Pancreas (tissue), 10 donors: ENCODE data around the gene FAT1. TPM values are rescaled to one million over a fixed set of nuclear protein-coding genes. Genes with fewer than 3 reads are reported as not detected.
A peak's percentile ranks its signal among the peaks of the same experiment; 100 is the strongest.

Experiments
- ATAC-seq, 4 donors: fragments of 200-7000 bp; cut with Tn5 transposase; one replicate each; pipeline versions ENCODE4 v1.8.0 to v1.9.1; 2020; ENCODE audit warnings: mild to moderate bottlenecking in 4 of 4, moderate library complexity in 4 of 4
- DNase-seq, 6 donors: peaks; one replicate each; pipeline ENCODE4 v3.0.0-alpha.2; 2020
- FAIRE-seq: peaks from 2 replicates; lab custom pipeline; 2012; peaks lifted over from hg19 to GRCh38; lab: Jason Lieb, UNC
- H3K27ac ChIP-seq, 4 donors: fragments of 200-600 bp; sonication (generic); 1 replicate in 3 of 4; 2 replicates in 1 of 4; pipeline versions ENCODE4 v1.5.0 to v1.8.0; 2020
- H3K27me3 ChIP-seq, 4 donors: fragments of 200-600 bp; one replicate each; pipeline ENCODE4 v1.8.0; 2021
- H3K36me3 ChIP-seq, 3 donors: fragments of 200-600 bp; sonication (generic) in 1 of 3; one replicate each; pipeline versions ENCODE4 v1.5.0 to v1.8.0; 2020 to 2021
- H3K4me1 ChIP-seq, 3 donors: fragments of 200-600 bp; one replicate each; pipeline ENCODE4 v1.8.0; 2021
- H3K4me3 ChIP-seq, 4 donors: fragments of 200-600 bp; sonication (generic) in 2 of 4; one replicate each; pipeline versions ENCODE4 v1.5.0 to v1.8.0; 2020 to 2021
- H3K9me3 ChIP-seq, 4 donors: fragments of 200-600 bp; one replicate each; pipeline ENCODE4 v1.8.0; 2021
- WGBS, 2 donors: extraction: QIAGEN DNeasy Blood & Tissue Kit; methylation state at CpG; one replicate each; pipeline ENCODE4 v1.1.7; 2013; 5-methylcytosine and 5-hydroxymethylcytosine counted together
- intact Hi-C, 3 donors: fragments of 100-400 bp; cut with DNase I; formaldehyde crosslinking; loops; one replicate each; pipeline versions ENCODE4 v1.11.1 to v1.14.2; 2022
- polyA plus RNA-seq, 2 donors: library from polyadenylated mRNA; stranded (reverse); fragments of 200-250 nt; gene quantifications; one replicate each; pipeline ENCODE4 v1.2.3, GENCODE V29; 2013
- total RNA-seq, 6 donors: library from RNA; stranded (reverse); fragmentation: NEBNext Ultra II Directional in 4 of 6; extraction: Animal tissue kit (Norgen Biotek cat#: 25700) in 4 of 6; gene quantifications; one replicate each; pipeline versions ENCODE4 v1.2.1 to v1.2.4, GENCODE V29; 2021 to 2023
- TF ChIP-seq, protein P1 (sequence below), 4 donors: fragments of 200-600 bp; sonication (generic) in 3 of 4; IDR thresholded peaks; one replicate each; pipeline versions ENCODE4 v1.5.0 to v1.8.0; 2021; ENCODE audit warnings: antibody characterized with exemption in 4 of 4
- donor health status: healthy with polysubstance abuse.
- donor health status: DM: no; HTN: no; CAD: no; lungs with moderate emphysema.
- donor health status: DM: no; HTN: no; CAD: no.
- donor health status: control.
- donor health status: control.
- donor health status: Bipolar disorder and iron deficiency.
- donor health status: DM: yes; HTN: yes; CAD: no.
- donor health status: DM: no; HTN: no; CAD: no.
- donor health status: DM: no; HTN: no; CAD: no.
- donor health status: DM: yes; HTN: yes; CAD: no.

Gene FAT1
- total and polyA plus RNA-seq, 8 donors, result 16.9 to 91.6 (median 59.3) TPM

DNA sequence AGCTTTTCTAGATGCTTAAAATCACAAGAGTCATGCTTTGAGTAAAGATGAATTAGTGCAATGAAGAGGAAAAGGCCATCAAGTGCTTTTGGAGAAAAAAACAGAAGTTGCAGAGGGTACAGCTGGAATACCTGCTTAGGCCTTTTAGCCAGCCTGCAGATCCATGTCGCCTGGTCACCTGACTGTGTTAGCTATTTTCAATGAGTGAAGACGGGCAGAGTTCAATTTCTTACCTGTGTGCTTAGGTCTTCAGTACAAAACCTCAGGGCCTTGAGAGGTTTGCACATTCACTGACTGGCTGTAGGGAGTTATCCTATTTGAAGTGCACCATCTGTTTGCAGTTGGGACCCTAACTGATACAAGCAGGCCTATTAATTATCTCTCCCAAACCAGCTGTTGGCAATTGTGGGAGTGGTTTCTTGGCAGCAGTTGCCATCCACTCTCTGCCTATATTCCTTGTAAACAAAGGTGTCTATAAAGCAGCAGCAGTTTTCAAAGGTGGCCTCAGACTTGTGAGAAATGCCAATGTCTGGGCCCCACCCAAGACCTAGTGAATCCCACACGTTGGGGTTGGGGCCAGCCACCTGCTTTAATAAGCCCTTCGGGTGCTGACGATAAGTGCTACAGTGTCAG, 16.3 kb upstream of the FAT1 start:
- ATAC-seq (no peak), FAIRE-seq (no peak), DNase-seq (no peak)
- 86 to 89% methylated on average over 5 of the region's 5 CpGs for WGBS, 2 donors
- H3K4me1 ChIP-seq, result peaks cover 0 to 8% (median 3%) of the 10 kb centered on the region in 3 donors
- no peaks in the 10 kb centered on the region for H3K36me3 ChIP-seq
- intact Hi-C loops, result no loop called here
- TF ChIP-seq, protein P1, sequence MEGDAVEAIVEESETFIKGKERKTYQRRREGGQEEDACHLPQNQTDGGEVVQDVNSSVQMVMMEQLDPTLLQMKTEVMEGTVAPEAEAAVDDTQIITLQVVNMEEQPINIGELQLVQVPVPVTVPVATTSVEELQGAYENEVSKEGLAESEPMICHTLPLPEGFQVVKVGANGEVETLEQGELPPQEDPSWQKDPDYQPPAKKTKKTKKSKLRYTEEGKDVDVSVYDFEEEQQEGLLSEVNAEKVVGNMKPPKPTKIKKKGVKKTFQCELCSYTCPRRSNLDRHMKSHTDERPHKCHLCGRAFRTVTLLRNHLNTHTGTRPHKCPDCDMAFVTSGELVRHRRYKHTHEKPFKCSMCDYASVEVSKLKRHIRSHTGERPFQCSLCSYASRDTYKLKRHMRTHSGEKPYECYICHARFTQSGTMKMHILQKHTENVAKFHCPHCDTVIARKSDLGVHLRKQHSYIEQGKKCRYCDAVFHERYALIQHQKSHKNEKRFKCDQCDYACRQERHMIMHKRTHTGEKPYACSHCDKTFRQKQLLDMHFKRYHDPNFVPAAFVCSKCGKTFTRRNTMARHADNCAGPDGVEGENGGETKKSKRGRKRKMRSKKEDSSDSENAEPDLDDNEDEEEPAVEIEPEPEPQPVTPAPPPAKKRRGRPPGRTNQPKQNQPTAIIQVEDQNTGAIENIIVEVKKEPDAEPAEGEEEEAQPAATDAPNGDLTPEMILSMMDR (IDR thresholded peaks at IDR 0.05), result no peak
- H3K27me3 ChIP-seq, result no peaks in the 10 kb centered on the region
- H3K27ac ChIP-seq, result no peak overlapping the region
- H3K4me3 ChIP-seq, result no peak overlapping the region
- H3K9me3 ChIP-seq, result no peaks in the 10 kb centered on the region

DNA sequence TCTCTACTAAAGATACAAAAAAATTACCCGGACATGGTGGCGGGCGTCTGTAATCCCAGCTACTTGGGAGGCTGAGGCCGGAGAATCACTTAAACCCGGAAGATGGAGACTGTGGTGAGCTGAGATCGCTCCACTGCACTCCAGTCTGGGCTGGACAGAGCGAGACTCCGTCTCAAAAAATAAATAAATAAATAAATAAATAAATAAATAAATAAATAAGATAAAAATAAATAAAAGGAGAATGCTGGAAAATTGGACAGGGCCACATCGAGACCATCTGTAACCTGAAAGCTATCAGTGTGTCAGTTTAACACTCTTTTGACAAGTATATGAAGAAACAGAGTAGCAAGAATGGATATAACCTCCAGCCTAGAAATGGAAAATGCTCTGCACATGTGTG, 15.7 kb upstream of the FAT1 start:
- TF ChIP-seq, protein P1 (IDR thresholded peaks at IDR 0.05), result no peak

DNA sequence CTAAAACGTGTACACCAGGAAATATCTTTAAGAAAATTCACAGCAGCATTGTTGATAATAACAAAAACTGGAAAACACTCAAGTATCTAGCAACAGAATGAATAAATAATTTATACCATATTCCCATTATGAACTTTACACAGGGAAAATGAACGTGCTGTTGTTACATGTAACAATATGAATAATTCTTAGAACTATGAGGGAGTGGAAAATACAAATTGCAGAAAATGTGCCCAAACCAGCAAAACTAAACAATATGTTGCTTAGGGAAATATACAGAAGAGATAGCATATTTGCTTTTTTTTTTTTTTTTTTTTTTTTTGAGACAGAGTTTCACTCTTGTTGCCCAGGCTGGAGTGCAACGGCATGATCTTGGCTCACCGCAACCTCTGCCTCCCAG, 14.8 kb upstream of the FAT1 start:
- 69 to 80% methylated on average over 4 of the region's 4 CpGs for WGBS, 2 donors
- H3K27ac ChIP-seq, result no peak overlapping the region
- peaks cover 0 to 8% (median 3%) of the 10 kb centered on the region in 3 donors for H3K4me1 ChIP-seq
- TF ChIP-seq, protein P1 (IDR thresholded peaks at IDR 0.05), result no peak
- intact Hi-C loops, result no loop called here
- no peaks in the 10 kb centered on the region for H3K9me3 ChIP-seq
- FAIRE-seq (no peak), ATAC-seq (no peak), DNase-seq (no peak)
- no peak overlapping the region for H3K4me3 ChIP-seq
- H3K27me3 ChIP-seq, result no peaks in the 10 kb centered on the region
- no peaks in the 10 kb centered on the region for H3K36me3 ChIP-seq

More for the DNA sequence above, 15.7 kb upstream of the FAT1 start:
- no peaks in the 10 kb centered on the region for H3K36me3 ChIP-seq
- DNase-seq (no peak), ATAC-seq (no peak), FAIRE-seq (no peak)
- WGBS, 2 donors, result 96 to 97% methylated on average over 9 of the region's 9 CpGs
- no peak overlapping the region for H3K4me3 ChIP-seq
- H3K27me3 ChIP-seq, result no peaks in the 10 kb centered on the region
- no peaks in the 10 kb centered on the region for H3K9me3 ChIP-seq
- intact Hi-C loops, result no loop called here
- peaks cover 0 to 8% (median 3%) of the 10 kb centered on the region in 3 donors for H3K4me1 ChIP-seq
- no peak overlapping the region for H3K27ac ChIP-seq

DNA sequence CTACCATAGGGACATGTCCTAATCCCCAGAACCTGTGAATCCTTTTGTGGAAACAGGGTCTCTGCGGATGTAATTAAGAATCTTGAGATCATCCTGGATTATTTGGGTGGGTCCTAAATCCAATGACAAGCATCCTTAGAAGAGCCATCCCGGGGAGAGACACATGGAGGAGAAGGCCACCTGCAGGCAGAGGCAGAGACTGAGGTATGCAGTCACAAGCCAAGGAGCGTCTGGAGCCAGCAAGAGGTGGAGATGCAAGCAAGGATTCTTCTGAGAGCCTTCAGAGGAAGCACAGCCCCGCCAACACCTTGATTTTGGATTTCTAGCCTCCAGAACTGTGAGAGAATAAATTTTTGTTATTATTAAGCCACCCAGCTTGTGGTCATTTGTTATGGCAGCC, 13.8 kb upstream of the FAT1 start:
- WGBS, 2 donors, result 82 to 83% methylated on average over 4 of the region's 4 CpGs
- DNase-seq (no peak), ATAC-seq (no peak), FAIRE-seq (no peak)
- Histone ChIP-seq H3K36me3 (no peaks in the 10 kb centered on the region), H3K4me1 (peaks cover 0 to 8% (median 3%) of the 10 kb centered on the region in 3 donors), H3K4me3 (no peak overlapping the region), H3K27me3 (no peaks in the 10 kb centered on the region), H3K9me3 (no peaks in the 10 kb centered on the region), H3K27ac (no peak overlapping the region)
- intact Hi-C loops, result no loop called here
- TF ChIP-seq, protein P1 (IDR thresholded peaks at IDR 0.05), result no peak

DNA sequence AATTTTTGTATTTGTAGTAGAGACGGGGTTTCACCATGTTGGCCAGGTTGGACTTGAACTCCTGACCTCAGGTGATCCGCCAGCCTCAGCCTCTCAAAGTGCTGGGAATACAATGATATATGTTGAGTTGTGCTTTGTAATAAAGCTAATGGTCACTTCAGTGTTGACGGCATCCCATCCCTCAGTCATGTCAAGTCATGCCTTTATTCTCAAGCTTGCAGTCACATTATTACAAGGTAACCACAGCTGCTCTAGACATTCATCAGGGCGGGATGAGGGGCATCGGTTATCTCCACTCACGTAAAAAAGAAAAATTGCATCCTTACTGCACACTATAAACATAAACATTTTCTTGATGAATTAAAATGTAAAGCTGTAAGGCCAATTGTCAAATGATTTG, 12.8 kb upstream of the FAT1 start:
- Histone ChIP-seq H3K27me3 (no peaks in the 10 kb centered on the region), H3K36me3 (no peaks in the 10 kb centered on the region), H3K4me1 (peaks cover 0 to 8% (median 3%) of the 10 kb centered on the region in 3 donors), H3K4me3 (no peak overlapping the region), H3K9me3 (no peaks in the 10 kb centered on the region), H3K27ac (peak overlapping the region in 1 of 4 donors; percentile 50)
- intact Hi-C loops, result no loop called here
- TF ChIP-seq, protein P1 (IDR thresholded peaks at IDR 0.05), result no peak
- ATAC-seq (no peak), DNase-seq (no peak), FAIRE-seq (no peak)
- 92 to 96% methylated on average over 6 of the region's 6 CpGs for WGBS, 2 donors
